ENCODE measurements around the gene ZBTB18.
A peak's percentile ranks its signal among the peaks of the same experiment; 100 is the strongest.

ZBTB18 gene

DNA sequence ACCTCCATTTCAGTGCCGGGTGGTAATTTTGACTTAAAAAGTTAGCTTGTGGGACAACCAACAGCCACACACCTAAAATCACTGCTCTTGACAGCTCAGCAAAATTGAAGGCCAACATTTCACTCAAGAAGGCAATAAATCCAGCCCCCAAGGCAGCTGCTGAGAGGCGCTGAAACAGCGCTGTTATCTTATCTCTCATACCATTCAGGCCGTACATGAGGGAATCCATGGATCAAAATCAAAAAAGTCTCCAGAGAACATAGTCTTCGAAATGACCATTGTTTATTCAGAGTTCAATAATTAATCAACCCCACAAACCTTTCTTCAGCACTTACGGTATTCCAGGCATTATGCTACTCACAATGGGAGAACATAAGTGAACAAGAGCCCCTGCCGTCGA, 38.5 kb downstream of the ZBTB18 start:
- TF ChIP-seq RARB (CRISPR knock-in tag; IDR thresholded peaks at IDR 0.05), result no peak
- TF ChIP-seq TOX (CRISPR knock-in tag; IDR thresholded peaks at IDR 0.05; ENCODE audit: borderline replicate concordance), result no peak
- TF ChIP-seq TCF4 (CRISPR knock-in tag; IDR thresholded peaks at IDR 0.05; ENCODE audit: borderline replicate concordance), result no peak
- TF ChIP-seq ZNF565 (CRISPR knock-in tag; conservative IDR thresholded peaks at IDR 0.05; ENCODE audit: low read depth), result no peak
- no peak for TF ChIP-seq ZFP30 (CRISPR knock-in tag; IDR thresholded peaks at IDR 0.05)
- no peak for TF ChIP-seq ZNF70 (CRISPR knock-in tag; IDR thresholded peaks at IDR 0.05)
- TF ChIP-seq ZC3H10 (CRISPR knock-in tag; IDR thresholded peaks at IDR 0.05), result no peak
- no peak for ATAC-seq

- TF ChIP-seq CSRNP3 (CRISPR knock-in tag; IDR thresholded peaks at IDR 0.05), result no peak
- TF ChIP-seq, protein P1, sequence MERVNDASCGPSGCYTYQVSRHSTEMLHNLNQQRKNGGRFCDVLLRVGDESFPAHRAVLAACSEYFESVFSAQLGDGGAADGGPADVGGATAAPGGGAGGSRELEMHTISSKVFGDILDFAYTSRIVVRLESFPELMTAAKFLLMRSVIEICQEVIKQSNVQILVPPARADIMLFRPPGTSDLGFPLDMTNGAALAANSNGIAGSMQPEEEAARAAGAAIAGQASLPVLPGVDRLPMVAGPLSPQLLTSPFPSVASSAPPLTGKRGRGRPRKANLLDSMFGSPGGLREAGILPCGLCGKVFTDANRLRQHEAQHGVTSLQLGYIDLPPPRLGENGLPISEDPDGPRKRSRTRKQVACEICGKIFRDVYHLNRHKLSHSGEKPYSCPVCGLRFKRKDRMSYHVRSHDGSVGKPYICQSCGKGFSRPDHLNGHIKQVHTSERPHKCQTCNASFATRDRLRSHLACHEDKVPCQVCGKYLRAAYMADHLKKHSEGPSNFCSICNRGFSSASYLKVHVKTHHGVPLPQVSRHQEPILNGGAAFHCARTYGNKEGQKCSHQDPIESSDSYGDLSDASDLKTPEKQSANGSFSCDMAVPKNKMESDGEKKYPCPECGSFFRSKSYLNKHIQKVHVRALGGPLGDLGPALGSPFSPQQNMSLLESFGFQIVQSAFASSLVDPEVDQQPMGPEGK (CRISPR knock-in tag; IDR thresholded peaks at IDR 0.05; ENCODE audit: borderline replicate concordance), result no peak
- no peak for ATAC-seq
These were observed 39.6 kb downstream of the ZBTB18 start for GRCh38 chr1:244090645-244091044.

DNA sequence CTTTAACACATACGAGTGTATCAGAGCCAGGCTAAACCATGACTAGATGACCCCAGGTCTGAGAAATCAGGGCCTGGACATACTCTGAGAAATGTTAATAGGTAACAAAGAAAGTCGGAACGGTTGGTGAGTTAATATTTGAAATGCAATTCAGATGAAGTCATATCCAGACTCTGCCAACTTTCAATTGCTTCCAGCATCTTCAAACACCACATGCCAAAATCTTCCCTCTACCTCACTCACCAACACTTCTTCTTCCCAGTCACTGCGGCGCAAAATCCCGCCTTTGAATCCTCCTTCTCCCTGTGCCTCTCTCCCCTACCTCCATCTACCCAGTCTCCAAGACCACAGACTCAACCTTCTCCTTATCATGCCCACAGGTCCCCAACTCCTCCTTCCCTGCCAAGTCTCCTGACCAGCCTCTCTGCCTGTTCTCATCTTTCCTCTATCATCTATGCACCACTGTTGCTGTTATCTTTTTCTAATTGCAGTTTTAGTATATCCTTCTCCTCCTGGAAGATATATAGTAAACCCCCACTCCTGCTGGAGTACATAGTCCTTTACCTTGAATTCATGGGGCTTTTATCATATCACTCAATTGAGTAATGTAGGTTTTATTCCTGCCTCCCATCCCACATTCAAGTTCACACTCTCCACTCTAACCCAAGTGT, 41.3 kb downstream of the ZBTB18 start:
- TF ChIP-seq ZFP3 (CRISPR knock-in tag; IDR thresholded peaks at IDR 0.05) (peak; percentile 29; the same call in 1 of the 2 replicates), CSDC2 (CRISPR knock-in tag; IDR thresholded peaks at IDR 0.05) (peak; percentile 83; the same call in 1 of the 2 replicates), OSR1 (CRISPR knock-in tag; IDR thresholded peaks at IDR 0.05) (no peak), ISL1 (CRISPR knock-in tag; IDR thresholded peaks at IDR 0.05) (peak; percentile 77), TSHZ2 (CRISPR knock-in tag; IDR thresholded peaks at IDR 0.05) (no peak)
- TF ChIP-seq, protein P2, sequence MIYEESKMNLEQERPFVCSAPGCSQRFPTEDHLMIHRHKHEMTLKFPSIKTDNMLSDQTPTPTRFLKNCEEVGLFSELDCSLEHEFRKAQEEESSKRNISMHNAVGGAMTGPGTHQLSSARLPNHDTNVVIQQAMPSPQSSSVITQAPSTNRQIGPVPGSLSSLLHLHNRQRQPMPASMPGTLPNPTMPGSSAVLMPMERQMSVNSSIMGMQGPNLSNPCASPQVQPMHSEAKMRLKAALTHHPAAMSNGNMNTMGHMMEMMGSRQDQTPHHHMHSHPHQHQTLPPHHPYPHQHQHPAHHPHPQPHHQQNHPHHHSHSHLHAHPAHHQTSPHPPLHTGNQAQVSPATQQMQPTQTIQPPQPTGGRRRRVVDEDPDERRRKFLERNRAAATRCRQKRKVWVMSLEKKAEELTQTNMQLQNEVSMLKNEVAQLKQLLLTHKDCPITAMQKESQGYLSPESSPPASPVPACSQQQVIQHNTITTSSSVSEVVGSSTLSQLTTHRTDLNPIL (CRISPR knock-in tag; IDR thresholded peaks at IDR 0.05; ENCODE audit: low read depth), result 0 out of 2 replicates have a peak, but pooled peaks have one; percentile 6
- ATAC-seq, result peak; percentile 93

DNA sequence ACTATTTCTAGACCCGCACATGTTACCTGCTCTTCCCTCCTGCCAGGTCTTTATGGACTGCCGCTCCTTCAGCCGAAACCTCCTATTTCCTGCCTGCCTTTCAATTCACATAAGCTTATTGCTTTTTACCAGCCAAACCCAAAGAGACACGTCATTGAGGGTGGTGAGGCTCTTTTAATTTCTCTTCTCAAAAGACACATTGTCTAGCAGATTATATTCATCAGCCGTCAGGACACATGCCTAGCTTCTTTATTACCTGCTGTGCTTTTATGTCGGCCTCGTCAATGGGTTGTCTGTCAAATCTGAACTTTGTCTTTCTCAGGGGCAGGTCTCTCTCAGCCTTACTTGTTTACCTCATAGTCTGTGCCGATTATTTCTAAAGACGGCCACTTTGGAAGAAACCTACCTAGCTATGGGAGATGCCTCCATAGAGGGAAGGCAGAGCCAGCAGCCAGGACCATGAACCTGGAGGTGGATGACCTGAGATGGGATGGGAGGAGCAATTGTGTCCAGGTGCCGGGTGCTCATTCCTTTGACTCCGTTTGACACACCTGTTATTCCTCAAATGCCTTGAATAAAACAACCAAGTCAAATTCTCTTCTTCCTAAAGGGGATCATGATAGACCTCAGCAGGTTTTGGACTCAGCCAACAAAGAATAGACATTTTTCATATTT, 42.0 kb downstream of the ZBTB18 start:
- no peak for ATAC-seq
- no peak for TF ChIP-seq ZFP30 (CRISPR knock-in tag; IDR thresholded peaks at IDR 0.05)
- TF ChIP-seq ESRRG (CRISPR knock-in tag; IDR thresholded peaks at IDR 0.05), result no peak
- TF ChIP-seq, protein P2 (CRISPR knock-in tag; IDR thresholded peaks at IDR 0.05; ENCODE audit: low read depth), result no peak
- TF ChIP-seq GLIS3 (CRISPR knock-in tag; IDR thresholded peaks at IDR 0.05), result no peak
- no peak for TF ChIP-seq PPARA (CRISPR knock-in tag; IDR thresholded peaks at IDR 0.05; ENCODE audit: borderline replicate concordance)
- TF ChIP-seq ZNF70 (CRISPR knock-in tag; IDR thresholded peaks at IDR 0.05), result no peak
- TF ChIP-seq TOX (CRISPR knock-in tag; IDR thresholded peaks at IDR 0.05; ENCODE audit: borderline replicate concordance), result no peak
- no peak for TF ChIP-seq ISL1 (CRISPR knock-in tag; IDR thresholded peaks at IDR 0.05)
- no peak for TF ChIP-seq CSRNP3 (CRISPR knock-in tag; IDR thresholded peaks at IDR 0.05)
- TF ChIP-seq ARNTL (CRISPR knock-in tag; IDR thresholded peaks at IDR 0.05; ENCODE audit: borderline replicate concordance, low read depth), result no peak
- TF ChIP-seq ZFP3 (CRISPR knock-in tag; IDR thresholded peaks at IDR 0.05), result no peak

Data from SK-N-SH treated with all-trans-retinoic acid at 6 μM for 48 hours (cell line).